Heart right ventricle (tissue), 16 donors: ENCODE results near the gene SYNPO. TPM values are rescaled to one million over a fixed set of nuclear protein-coding genes. Genes with fewer than 3 reads are reported as not detected.
A peak's percentile ranks its signal among the peaks of the same experiment; 100 is the strongest.

Experiments used
- ATAC-seq, 8 donors: fragments of 200-7000 bp; cut with Tn5 transposase; one replicate each; pipeline ENCODE4 v1.9.1; 2020; ENCODE audit warnings: mild to moderate bottlenecking in 8 of 8, moderate library complexity in 8 of 8, moderate number of reproducible peaks in 1 of 8
- DNase-seq, 2 donors: peaks; one replicate each; pipeline ENCODE4 v3.0.0-alpha.2; 2020
- H3K27ac ChIP-seq, 10 donors: fragments of 200-600 bp; sonication (generic) in 2 of 10; one replicate each; pipeline versions ENCODE4 v1.5.0 to v1.8.0; 2020 to 2022; ENCODE audit warnings: mild to moderate bottlenecking in 3 of 10
- H3K27me3 ChIP-seq, 7 donors: fragments of 200-600 bp; one replicate each; pipeline ENCODE4 v1.8.0; 2021 to 2022; ENCODE audit warnings: mild to moderate bottlenecking in 2 of 7
- H3K36me3 ChIP-seq, 9 donors: fragments of 200-600 bp; sonication (generic) in 1 of 9; one replicate each; pipeline versions ENCODE4 v1.5.0 to v1.8.0; 2020 to 2022; ENCODE audit warnings: mild to moderate bottlenecking in 2 of 9
- H3K4me1 ChIP-seq, 9 donors: fragments of 200-600 bp; sonication (generic) in 1 of 9; one replicate each; pipeline versions ENCODE4 v1.5.0 to v1.8.0; 2020 to 2022; ENCODE audit warnings: mild to moderate bottlenecking in 4 of 9
- H3K4me3 ChIP-seq, 10 donors: fragments of 200-600 bp; sonication (generic) in 2 of 10; one replicate each; pipeline versions ENCODE4 v1.5.0 to v1.8.0; 2020 to 2022; ENCODE audit warnings: mild to moderate bottlenecking in 7 of 10, moderate library complexity in 2 of 10
- H3K9me3 ChIP-seq, 11 donors: fragments of 200-600 bp in 10 of 11; sonication (generic) in 2 of 11; one replicate each; pipeline versions ENCODE4 v1.5.0 to v1.8.0; 2013 to 2022; ENCODE audit warnings: mild to moderate bottlenecking in 2 of 11, control low read depth in 1 of 11, moderate library complexity in 1 of 11
- WGBS, 2 donors: extraction: QIAGEN DNeasy Blood & Tissue Kit; methylation state at CpG; one replicate each; pipeline ENCODE4 v1.1.7; 2013; ENCODE audit warnings: inconsistent platforms in 1 of 2; 5-methylcytosine and 5-hydroxymethylcytosine counted together
- intact Hi-C, 10 donors: fragments of 100-400 bp; cut with DNase I; formaldehyde crosslinking; loops; one replicate each; pipeline versions ENCODE4 v1.11.1 to v1.14.2; 2022
- polyA plus RNA-seq, 2 donors: library from polyadenylated mRNA; stranded (reverse); fragments of 200-250 nt; gene quantifications; one replicate each; pipeline ENCODE4 v1.2.3, GENCODE V29; 2013
- total RNA-seq, 10 donors: library from RNA; stranded (reverse); fragmentation: NEBNext Ultra II Directional in 3 of 10; extraction: Animal tissue kit (Norgen Biotek cat#: 25700) in 3 of 10; gene quantifications; one replicate each; pipeline versions ENCODE4 v1.2.1 to v1.2.4, GENCODE V29; 2021 to 2023
- TF ChIP-seq, protein P1 (sequence below), 9 donors: fragments of 200-600 bp; sonication (generic) in 2 of 9; IDR thresholded peaks; one replicate each; pipeline versions ENCODE4 v1.5.0 to v1.8.0; 2021 to 2022; ENCODE audit warnings: antibody characterized with exemption in 9 of 9, mild to moderate bottlenecking in 5 of 9, moderate library complexity in 1 of 9
- donor health status: Arrhythmogenic right ventricular cardiomyopathy.
- donor health status: ischemic (EF 13 %, LVEDD 7.1; RV severe dilation, severe dysfunction).
- donor health status: healthy with polysubstance abuse.
- donor health status: DM: no; HTN: yes; CAD: no.
- donor health status: DM: no; HTN: no; CAD: no.
- donor health status: ischemic (EF 25% LVEDD 6.9; RV normal size, moderate dysfunction).
- donor health status: ischemic (EF 25% LVEDD 5.7; RV mildly dilated, moderate dysfunction).
- donor health status: healthy.
- donor health status: DM: yes; HTN: yes; CAD: no.
- donor health status: Ischemic cardiomyopathy.
- donor health status: ischemic (EF 35%, LVEDD 5.7; RV mildly dilated, moderate dysfunction).
- donor health status: nonischemic (EF 11% LVEDD 7.7; RV severe dilation, severe dysfunction).
- donor health status: DM: yes; HTN: yes; CAD: no.
- donor health status: PGD.
- donor health status: ischemic (EF 29% LVEDD 5.4; RV normal size, mild dysfunction).
- donor health status: nonischemic (EF 23%, LVEDD 6.1; RV moderate dilation, normal function).

SYNPO gene
- total and polyA plus RNA-seq, 12 donors = 129 to 777 (median 652) TPM

DNA sequence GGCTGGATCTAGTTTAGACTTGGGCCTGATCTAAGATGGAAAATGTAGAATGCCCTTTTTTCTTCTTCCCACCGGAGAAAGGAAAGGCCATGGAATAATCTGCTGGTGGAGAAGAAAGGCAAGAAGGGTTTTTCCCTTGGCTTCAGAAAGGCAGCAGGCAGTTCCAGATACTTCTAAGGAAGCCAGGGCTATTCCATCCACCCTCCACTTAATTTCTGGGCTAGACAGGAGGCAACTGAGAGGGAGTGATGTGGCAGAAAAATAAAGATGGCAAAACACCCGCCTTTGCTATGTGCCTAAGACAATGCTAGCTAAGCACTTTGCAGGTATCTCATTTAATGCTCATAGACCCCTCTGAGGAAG is 30.5 kb downstream of the SYNPO start:
- DNase-seq (no peak), ATAC-seq (no peak)
- Histone ChIP-seq H3K4me1 (peaks cover 13 to 49% (median 41%) of the 10 kb centered on the region in 9 donors), H3K36me3 (no peaks in the 10 kb centered on the region), H3K27ac (peak overlapping the region in 3 of 10 donors; percentile 82 to 90 (median 82)), H3K27me3 (peaks cover 0 to 21% (median 0%) of the 10 kb centered on the region in 7 donors), H3K4me3 (peak overlapping the region in 2 of 10 donors; percentile 67), H3K9me3 (no peaks in the 10 kb centered on the region)
- intact Hi-C loops = no loop called here
- TF ChIP-seq, protein P1, sequence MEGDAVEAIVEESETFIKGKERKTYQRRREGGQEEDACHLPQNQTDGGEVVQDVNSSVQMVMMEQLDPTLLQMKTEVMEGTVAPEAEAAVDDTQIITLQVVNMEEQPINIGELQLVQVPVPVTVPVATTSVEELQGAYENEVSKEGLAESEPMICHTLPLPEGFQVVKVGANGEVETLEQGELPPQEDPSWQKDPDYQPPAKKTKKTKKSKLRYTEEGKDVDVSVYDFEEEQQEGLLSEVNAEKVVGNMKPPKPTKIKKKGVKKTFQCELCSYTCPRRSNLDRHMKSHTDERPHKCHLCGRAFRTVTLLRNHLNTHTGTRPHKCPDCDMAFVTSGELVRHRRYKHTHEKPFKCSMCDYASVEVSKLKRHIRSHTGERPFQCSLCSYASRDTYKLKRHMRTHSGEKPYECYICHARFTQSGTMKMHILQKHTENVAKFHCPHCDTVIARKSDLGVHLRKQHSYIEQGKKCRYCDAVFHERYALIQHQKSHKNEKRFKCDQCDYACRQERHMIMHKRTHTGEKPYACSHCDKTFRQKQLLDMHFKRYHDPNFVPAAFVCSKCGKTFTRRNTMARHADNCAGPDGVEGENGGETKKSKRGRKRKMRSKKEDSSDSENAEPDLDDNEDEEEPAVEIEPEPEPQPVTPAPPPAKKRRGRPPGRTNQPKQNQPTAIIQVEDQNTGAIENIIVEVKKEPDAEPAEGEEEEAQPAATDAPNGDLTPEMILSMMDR (IDR thresholded peaks at IDR 0.05) = no peak
- 63 to 68% methylated on average over 2 of the region's 2 CpGs for WGBS, 2 donors

DNA sequence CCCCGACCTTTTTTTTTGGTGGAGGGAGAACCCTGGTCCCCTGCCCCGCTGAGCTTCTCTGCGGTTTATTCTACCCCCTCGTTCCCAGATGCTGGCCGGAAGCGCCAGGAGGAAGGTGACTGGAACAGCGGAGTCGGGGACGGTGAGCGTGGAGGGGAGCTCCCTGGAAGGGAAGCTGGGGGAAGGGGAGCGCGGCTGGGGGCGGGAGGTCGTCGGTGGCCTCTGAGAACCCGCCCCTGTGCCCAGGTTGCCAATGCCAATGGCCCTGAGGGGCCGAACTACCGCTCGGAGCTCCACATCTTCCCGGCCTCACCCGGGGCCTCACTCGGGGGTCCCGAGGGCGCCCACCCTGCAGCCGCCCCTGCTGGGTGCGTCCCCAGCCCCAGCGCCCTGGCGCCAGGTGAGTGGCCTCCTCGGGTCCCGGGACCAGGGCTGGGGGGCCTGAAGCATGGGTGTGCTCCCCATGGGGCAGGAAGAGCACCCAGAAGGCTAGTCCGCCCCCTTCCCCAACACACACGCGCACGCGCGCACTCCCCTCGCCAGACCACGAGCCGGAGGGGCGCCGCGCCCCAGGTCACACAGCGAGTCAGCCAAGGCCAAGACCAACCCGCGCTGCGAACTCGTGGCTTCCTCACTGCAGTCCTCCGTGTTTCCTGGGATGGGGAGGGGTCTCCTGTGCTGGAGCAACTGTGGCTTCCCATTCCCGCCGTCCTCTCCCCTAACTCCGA is 31.2 kb downstream of the SYNPO start:
- TF ChIP-seq, protein P1 (IDR thresholded peaks at IDR 0.05) = no peak
- Histone ChIP-seq H3K4me3 (peak overlapping the region; percentile 33 to 67 (median 59)), H3K27ac (peak overlapping the region in 9 of 10 donors; percentile 29 to 90 (median 81)), H3K27me3 (peaks cover 0 to 21% (median 0%) of the 10 kb centered on the region in 7 donors), H3K9me3 (no peaks in the 10 kb centered on the region), H3K36me3 (no peaks in the 10 kb centered on the region), H3K4me1 (peaks cover 13 to 49% (median 41%) of the 10 kb centered on the region in 9 donors)
- DNase-seq (peak in 1 of 2 donors; percentile 25), ATAC-seq (peak in 7 of 8 donors; percentile 16 to 52 (median 37))
- 4 to 7% methylated on average over 50 to 51 of the region's 51 CpGs for WGBS, 2 donors
- intact Hi-C loops = no loop called here

DNA sequence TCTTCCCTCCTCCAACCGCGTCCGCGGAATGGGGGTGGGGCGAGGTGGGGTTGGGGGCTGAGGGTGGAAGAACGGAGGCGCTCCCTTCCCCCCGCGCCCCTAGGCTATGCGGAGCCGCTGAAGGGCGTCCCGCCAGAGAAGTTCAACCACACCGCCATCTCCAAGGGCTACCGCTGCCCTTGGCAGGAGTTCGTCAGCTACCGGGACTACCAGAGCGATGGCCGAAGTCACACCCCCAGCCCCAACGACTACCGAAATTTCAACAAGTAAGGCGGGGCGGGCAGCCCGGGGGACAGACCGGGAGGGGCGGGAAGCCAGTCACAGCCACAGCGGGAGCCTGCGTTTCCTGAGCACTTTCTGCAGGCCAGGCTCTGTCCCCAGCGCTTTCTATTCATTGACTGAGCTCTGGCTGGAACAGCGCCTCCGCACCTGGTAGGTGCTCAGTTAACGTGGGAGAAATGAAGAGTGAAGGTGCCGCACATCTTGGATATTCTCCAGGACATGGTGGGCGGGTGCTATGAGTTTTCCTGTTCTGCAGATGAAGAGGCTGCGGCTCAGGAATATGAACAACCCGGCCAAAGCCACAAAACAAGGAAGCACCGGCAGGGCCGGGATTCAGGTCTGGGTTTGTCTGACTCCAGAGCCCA is 31.9 kb downstream of the SYNPO start:
- H3K27me3 ChIP-seq = peaks cover 0 to 21% (median 0%) of the 10 kb centered on the region in 7 donors
- WGBS, 2 donors = 4% methylated on average over 38 of the region's 38 CpGs
- peaks cover 0 to 3% (median 0%) of the 10 kb centered on the region in 9 donors for H3K36me3 ChIP-seq
- H3K4me1 ChIP-seq = peaks cover 13 to 49% (median 41%) of the 10 kb centered on the region in 9 donors
- TF ChIP-seq, protein P1 (IDR thresholded peaks at IDR 0.05) = peak in 1 of 9 donors; percentile 9
- intact Hi-C loops = no loop called here
- peak overlapping the region in 9 of 10 donors; percentile 29 to 90 (median 81) for H3K27ac ChIP-seq
- H3K9me3 ChIP-seq = no peaks in the 10 kb centered on the region
- ATAC-seq = peak; percentile 37 to 75 (median 70)
- H3K4me3 ChIP-seq = peak overlapping the region; percentile 33 to 67 (median 59)
- DNase-seq = peak; percentile 59 to 61

DNA sequence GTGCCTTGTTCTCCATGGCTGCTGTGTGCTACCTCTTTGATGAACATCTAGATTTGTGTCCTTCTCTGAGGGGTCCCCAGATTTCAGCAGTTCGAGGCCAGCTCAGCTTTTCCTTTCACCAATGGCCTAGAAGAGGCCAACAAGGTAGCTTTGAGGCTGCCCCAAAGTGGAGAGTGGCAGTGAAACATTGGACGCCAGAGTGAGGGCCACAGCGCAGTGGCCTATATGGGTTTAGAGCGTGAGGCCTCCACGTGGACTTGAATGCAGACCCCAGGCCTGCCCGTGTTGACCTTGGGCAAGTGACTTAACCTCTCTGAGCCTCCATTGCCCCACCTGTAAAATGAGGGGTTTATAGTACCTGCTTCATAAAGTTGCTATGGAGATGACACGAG is 32.4 kb downstream of the SYNPO start:
- Histone ChIP-seq H3K4me1 (peaks cover 13 to 49% (median 41%) of the 10 kb centered on the region in 9 donors), H3K36me3 (peaks cover 0 to 8% (median 0%) of the 10 kb centered on the region in 9 donors), H3K4me3 (peak overlapping the region in 9 of 10 donors; percentile 42 to 67 (median 59)), H3K27me3 (peaks cover 0 to 21% (median 0%) of the 10 kb centered on the region in 7 donors), H3K9me3 (no peaks in the 10 kb centered on the region), H3K27ac (peak overlapping the region in 9 of 10 donors; percentile 29 to 90 (median 81))
- no peak for ATAC-seq
- intact Hi-C loops = no loop called here
- 78 to 79% methylated on average over 7 of the region's 7 CpGs for WGBS, 2 donors
- TF ChIP-seq, protein P1 (IDR thresholded peaks at IDR 0.05) = no peak
- no peak for DNase-seq
